GM19328 (cell line): ENCODE measurements around the gene IRX6.

Experiments used
- ATAC-seq: cut with Tn5 transposase; IDR thresholded peaks from one replicate; pipeline ENCODE4 v1.9.1; 2021; ENCODE audit warnings: mild to moderate bottlenecking, moderate library complexity; ENCODE audit not compliant: unreplicated experiment

The IRX6 gene

DNA sequence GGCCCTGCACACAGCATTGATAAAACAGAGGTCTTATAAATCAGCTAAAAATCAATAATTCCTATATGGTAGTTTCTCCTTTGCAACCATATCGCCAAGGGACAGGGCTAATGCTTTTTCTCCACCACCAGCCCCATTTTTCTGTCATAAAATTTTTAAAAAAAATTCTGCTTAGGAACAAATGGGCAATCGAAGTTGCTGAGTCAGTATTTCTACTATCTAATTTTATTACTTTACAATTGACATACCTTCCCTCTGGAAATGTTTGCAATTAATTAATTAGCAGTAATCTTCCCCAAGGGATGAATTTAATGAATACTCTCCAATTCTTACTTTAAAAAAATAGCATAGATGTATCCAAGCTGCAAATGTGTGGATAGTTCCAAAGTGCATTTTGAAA, 1.7 kb upstream of the IRX6 start:
- no peak for ATAC-seq

DNA sequence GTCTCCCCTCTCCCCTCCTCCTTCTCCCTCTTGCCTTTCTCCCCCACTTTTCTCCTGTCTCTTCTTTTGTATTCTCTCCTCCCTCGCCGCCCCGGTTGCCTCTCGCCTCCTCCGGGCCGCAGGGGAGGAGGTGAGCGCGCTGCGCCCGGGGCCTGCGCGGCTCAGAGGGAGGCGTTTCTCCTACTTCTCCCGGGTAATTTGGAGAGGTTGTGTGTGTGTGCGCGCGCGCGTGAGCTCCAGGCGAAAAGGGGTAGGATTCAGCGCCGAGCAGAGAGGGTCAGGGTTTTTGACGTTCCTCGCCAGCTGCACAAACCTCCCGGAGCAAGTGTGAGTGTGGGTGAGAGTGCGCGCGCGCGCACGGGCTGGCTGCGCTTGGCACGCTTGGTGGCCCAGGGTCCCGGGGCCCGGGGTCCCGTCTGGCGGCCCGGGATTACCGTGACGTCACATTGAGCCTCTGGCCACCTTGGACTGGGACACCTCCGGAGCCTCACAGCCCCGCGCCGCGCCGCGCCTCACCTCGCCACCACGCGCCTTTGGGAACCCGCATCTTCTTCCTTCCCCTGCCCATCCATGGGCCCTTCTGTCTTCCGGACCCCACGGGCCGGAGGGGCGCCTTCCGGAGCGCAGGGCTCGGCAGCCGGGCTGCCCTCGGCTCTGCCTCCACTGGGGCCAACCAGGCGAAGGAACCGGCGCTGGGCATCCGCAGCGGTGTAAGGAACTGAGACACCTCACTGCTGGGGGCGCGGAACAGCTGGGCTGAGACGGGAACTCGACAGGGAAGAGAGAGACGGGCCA, 479 bp downstream of the IRX6 start:
- ATAC-seq, result no peak

DNA sequence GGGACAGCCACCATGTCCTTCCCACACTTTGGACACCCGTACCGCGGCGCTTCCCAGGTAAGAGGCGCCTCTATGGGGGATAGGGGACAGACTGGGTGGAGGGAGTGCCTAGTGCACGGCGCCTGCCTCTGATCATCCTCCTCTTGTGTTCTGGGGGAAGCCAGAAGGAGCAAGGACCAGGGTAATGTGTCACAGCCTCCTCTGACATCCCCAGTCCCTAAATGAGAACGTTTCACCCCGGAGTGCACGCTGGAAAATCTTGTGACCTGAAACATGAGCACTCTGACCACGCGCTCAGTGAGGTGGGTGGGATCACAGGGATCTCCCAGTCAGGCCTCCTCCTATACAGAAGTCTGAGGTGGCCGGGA, 1.1 kb downstream of the IRX6 start:
- no peak for ATAC-seq

DNA sequence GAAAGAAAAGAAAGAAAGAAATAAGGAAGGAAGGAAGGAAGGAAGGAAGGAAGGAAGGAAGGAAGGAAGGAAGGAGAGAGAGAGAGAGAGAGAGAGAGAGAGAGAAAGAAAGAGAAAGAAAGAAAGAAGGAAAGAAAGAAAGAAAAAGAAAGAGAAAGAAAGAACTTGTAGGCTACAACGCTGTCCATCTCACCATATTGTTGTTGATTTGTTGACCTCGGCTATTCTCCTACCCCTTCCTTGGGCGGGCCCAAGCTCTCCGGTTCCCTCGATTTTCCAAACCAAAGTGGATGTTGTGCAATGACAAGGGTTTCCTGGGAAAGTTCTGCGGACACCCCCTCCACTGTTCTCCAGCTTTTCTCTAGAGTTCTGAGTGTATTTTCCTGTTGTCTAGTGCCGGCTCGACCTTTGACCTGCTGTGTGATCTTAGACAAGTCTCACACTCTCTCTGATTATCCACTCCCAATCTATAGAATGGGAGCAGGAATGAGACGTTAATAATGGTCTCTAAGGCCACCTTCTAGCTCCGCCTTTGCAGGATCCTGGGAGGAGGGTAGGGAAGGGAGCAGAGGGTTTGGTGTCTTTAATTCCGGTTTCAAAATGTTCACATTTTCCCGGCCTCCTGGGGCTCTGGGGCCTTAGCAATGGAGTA, 1.6 kb downstream of the IRX6 start:
- ATAC-seq, result no peak

DNA sequence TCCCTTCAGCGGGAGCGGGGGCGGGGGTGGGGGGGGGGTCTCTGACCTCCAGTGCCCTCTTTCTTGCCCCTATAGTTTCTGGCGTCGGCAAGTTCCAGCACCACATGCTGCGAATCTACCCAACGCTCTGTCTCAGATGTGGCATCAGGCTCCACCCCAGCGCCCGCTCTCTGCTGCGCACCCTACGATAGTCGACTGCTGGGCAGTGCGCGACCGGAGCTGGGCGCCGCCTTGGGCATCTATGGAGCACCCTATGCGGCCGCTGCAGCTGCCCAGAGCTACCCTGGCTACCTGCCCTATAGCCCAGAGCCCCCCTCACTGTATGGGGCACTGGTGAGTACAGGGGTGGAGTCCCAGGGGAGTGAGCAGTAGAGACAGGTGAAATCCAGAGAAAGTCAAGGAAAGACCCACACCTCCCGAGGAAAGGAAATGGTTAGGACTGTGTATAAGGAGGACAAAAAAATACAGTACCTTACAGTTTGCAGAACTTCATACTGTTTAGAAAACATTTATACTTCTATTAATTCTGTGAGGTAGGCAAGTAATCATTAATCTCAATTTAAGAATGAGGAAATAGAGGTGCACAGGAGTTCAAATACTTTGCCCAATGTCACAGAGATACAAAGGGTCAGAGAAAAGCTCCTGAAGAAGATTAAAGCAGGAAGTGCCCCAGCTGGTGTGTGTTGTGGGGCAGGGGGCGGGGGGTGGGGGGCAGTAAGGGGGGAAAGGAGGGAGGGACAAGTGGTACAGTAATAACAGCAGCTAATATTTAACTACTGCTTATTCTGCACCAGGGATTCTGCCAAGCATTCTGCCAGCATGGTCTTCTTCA, 2.5 kb downstream of the IRX6 start:
- ATAC-seq, result no peak

DNA sequence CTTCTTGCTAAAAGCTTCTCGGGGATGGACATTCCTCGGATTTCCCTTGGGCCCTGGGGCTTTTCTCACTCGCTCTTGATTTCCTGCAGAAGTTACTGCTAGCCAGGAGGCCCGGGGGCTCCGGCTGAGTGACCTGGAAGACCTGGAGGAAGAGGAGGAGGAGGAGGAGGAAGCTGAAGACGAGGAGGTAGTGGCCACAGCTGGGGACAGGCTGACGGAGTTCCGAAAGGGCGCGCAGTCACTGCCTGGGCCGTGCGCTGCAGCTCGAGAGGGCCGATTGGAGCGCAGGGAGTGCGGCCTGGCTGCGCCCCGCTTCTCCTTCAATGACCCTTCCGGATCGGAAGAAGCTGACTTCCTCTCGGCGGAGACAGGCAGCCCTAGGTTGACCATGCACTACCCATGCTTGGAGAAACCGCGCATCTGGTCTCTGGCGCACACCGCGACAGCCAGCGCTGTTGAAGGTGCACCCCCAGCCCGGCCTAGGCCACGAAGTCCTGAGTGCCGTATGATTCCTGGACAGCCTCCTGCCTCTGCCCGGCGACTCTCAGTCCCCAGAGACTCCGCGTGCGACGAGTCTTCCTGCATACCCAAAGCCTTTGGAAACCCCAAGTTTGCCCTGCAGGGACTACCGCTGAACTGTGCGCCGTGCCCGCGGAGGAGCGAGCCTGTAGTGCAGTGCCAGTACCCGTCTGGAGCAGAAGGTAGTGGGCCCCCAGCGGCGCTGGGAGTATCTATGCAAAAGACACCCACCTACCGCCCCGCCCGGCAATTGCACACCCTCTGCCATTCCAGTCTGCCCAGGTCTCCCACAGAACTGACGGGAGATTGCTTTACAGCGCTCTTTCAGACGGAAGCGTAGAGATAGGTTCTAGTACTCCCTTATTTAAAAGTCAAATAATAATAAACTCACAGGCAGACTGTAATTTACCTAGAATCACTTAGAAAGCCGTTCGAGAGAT, 4.9 kb downstream of the IRX6 start:
- no peak for ATAC-seq

DNA sequence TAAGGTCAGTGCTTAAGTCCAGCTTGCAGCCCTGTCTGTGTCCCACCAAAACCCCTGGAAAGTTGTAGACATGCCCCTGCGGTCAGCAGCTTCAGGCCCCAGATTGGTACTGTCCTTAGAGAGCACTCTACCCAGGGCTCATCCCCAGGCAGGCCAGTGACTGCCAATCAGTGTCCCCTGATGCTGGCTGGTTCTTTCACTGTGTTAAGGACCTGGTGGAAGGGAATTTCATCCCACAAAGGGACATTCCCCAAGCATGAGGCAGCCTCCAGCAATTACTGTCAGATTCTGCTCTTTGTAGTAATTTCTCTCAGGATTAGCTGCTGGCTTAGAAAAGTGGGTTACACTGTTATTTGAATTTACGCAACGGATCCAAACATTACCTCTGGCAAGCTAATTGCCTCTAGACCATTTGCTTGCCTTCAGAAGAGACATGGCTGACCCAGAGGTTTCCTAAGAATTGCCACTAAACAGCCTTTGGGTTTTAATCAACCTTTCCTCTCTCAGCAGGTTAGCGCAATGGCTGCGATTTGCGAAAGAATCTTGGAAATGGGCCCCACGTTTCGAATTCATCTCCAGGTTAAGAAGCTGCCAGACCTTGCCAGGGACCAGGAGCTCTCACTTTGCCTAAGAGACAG, 5.9 kb downstream of the IRX6 start:
- no peak for ATAC-seq

DNA sequence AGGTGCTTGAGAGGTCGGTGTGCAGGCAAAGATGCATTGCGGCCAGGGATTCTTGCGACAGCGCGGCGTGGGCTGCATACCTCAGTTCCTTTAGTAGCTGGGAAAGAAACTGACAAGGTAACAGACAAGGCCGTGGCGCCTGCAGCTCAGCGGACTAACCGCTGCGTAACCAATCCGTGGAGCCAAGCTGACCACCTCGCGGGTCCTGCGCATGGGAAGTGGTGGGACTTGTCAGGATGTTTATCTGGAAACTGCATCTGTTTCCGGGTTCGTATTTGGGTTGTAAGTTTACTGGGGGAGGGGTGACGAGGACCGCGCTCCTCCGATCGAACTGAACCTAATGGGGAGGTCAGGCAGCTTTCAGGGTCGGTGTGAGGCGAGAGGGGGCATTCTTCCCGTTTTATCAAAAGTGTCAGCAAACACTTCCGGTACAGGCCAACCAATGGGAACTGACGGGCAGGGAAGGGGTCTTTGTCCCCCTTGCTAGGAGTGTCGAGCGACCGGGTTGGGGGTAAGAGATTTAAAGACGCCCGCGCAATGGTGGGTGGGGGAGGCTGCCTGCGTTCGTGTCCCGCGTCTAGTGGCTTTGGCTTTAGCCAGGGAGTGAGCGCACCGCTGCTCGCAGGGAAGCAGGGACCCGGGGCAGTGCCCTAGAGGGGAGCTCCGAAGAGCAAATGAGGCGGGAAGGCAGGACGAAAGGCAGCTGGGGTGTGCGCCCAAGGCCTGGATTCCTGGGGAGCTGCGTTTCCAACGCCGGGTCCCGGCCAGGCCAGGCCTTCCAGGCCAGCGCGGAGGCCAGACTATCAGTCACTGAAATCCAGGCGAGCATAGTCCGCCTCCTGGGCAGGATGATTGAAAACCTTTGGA, 7.0 kb downstream of the IRX6 start:
- ATAC-seq, result no peak

DNA sequence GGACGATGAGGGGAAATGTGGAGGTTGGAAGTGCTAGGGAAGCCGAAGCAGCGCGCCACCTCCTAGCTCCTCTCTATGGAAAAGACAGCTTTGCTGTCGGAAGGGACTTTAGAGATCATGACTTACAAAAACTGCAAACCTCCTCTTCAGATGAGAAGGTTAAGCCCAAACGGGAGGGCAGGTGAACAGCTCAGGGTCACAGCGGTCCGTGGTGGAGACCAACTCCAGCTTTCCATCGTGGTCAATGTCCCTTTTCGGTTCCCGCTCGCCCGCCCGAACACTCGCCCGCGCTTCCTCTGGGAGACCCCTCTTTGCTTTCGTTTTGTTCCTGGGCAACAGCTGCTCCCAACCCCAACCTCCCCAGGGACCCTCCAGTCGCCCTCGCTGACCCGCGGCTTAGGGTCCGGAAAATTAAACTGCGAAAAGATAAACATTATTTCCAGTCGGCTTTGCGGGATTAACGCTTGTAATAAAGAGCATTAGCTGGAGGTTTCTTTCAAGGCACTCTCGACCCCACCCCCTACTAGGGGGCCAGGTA, 7.7 kb downstream of the IRX6 start:
- no peak for ATAC-seq

DNA sequence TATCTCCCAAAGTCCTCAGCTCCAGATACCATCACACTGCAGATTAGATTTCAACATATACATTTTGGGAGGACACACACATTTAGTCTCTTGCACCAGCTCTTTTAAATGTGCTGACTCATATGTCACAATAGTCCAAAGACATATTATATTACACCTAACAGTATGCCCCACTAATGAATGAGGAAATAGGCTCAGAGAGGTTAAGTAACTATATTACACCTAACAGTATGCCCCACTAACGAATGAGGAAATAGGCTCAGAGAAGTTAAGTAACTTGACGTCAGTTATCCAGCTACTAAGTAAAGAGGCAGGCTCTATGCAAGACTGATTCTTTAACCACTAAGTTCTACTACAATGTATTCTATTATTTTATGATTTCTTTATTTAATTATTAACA, 9.7 kb downstream of the IRX6 start:
- no peak for ATAC-seq

DNA sequence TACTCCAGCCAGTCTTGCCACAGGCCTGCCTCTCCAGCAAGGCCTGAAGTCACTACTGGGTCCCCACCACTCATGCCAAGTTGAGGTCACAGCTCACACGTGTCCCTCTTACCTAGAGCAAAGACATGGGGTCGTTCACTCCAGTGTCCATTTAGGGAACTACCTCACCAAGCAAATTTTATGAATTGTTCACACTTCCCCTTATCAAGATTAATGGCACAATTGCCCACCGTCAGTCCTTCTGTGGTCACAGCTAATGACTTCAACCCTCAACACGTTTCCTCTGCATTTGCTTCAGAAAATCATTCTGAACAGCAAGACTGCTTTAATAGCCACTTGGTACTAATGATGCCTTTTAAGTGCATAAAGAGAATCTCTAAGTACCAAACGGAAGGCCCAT, 14.6 kb downstream of the IRX6 start:
- ATAC-seq, result no peak

DNA sequence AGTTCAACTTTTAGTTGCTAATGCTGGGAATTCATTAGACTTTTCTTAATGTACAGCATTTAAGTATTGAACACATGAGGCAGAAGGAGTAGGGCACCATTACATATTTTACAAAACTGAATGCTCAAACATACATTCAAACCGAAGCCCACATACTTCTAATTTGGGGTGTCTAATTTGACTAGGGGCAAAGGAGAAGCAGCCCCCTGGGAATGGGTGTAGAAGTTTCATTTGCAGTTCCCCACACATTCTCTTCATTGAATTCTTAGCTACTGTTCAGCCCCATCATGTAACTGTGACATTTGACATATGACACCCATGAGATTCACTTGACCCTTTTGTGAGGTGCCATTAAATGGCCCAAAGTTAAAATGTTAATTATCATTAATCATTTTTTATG, 16.4 kb downstream of the IRX6 start:
- ATAC-seq, result no peak

DNA sequence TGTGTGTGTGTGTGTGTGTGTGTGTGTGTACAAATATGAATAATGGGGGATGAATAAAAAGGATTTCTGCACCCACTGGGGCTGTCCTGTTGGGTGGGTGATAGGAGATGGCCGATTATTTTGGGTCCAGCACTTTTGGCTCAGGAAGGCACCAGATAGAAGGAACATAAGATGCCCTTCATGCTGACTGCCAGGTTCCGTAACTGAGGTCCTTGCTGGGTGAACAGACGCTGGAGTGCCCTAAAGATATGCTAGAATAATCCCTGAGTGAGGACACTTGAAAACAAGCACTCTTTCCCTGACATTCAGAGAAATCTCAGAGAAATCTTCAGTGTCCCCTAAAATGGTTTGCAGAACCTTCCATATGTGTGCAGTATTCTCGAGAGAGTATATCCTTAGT, 17.7 kb downstream of the IRX6 start:
- no peak for ATAC-seq

DNA sequence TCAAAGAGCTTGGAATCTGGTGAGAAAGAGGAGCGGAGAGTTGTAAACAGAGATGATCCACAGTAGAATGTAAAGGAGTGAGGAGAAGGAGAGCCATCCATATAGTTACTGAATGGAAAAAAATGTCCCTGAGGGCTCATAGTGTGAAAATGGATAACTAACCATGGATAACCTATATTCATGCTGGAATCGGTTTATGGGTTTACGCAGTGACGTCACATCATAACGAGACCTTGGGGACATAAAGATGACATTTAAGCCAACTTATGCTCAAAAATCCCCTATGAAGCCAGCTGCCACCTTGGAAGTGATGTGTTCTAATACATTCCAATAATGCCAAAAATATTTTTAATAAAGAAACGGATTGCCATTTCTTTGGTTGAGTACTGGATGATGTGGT, 22.5 kb downstream of the IRX6 start:
- no peak for ATAC-seq

DNA sequence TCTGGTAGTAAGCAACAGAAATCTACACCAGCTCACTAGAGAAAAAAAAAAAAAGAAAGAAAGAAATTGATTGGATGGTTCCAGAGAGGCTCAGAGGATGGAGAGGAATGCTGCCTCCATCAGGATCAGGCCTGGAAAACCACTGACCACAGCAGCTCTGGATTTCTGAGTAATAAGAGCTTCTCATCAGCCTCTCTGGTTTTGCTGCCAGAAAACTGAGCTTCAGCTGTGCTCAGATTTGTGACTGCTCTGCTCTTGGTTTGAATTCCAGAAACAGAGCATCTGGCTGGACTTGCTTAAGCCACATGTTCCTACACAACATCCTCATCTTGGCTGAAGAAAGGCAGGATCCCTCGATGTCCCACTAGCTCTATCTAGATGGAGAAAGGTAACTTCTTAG, 25.9 kb downstream of the IRX6 start:
- ATAC-seq, result no peak

DNA sequence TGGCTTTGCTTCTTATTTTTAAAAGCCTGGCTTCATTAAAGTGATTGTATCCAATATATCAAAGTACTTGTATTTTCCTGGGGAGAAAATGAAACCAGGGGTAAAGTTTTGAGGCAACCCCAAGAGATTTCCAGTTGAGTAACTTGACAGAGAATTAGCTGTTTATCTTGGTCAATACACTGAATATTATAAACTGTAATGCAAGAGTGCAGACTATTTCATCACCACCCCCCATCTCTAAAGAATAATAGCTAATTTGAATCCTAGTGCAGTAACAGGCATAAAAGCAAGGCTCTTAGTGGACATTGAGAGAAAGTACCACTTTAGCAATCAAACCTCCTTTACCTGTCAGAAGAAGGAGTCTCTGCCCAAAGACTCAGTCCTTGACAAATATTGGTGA, 27.0 kb downstream of the IRX6 start:
- ATAC-seq, result no peak

DNA sequence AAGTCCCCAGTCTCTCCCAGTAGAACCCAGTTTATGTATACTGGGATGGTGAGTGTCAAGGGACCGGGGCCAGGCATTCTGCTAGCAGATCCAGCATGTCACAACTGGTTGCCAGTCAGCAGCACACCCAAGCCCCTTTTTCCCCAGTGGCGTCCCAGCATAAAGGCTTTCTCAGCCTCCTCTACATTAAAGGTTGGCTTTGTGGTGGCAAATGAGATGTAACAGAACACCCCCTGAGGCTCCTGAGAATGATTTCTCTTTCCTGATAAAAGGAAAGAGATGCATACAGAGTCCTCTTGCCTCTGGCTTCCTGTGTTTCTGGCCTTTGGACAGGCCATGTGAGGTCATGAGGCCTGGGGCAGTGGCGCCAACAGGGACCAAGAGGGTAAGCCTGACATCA, 27.9 kb downstream of the IRX6 start:
- no peak for ATAC-seq

DNA sequence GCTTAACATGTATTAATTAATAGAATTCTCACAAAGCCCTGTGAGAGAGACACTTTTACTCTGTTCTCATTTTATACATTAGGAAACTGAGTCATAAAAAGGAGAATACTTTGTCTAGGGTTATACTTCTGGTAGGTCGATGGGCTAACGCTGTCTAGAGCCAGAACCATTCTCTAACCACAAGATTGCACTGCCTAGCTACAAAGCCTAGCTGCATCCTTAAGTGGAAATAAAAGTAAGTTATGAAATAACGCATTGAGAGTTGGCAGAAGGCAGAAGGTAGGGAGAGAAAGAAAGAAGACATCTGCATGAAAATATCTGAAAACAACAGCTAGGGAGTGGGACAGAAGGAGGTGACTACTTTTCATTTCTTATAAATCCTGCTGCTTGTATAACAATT, 33.2 kb downstream of the IRX6 start:
- no peak for ATAC-seq

DNA sequence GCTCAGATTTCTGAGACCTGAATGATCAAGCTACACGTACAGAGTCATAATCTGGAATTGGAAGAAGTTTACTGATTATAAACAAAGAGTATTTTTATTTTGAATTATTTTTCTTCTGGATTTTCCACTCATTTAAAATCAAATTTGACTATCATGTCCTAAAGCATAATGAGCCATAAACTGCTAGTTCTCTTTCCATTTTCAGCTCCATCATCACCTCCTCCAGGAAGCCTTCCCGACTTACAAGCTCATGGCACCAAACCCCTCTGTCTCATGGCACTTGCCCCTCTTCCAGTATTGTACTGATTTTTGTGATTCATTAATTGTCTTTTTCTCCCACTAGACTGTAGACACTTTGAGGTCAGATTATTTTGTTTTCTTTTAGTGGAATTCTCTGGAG, 35.9 kb downstream of the IRX6 start:
- ATAC-seq, result no peak
